Activated CD4-positive, CD25-positive, alpha-beta regulatory T cell treated with anti-CD3 and anti-CD28 coated beads, Interleukin-2, amount 50 U/mL, for 16 hours (primary cell): ENCODE measurements around the gene ZSCAN26.

Source experiments
- DNase-seq: peaks from one replicate; pipeline ENCODE4 v3.0.0-alpha.2; 2020; ENCODE audit warnings: low read depth, low spot score

Gene ZSCAN26

GRCh38 chr6:28266962-28267694 lies at the start of gene ZSCAN26:
TSS of gene ZSCAN26 (plus strand) at chr6:28267143. CDS start at chr6:28271920, 4,777 bp downstream.
- DNase-seq: peak; percentile 67

- no peak for DNase-seq
Measured at GRCh38 chr6:28217890-28218289, 49.1 kb upstream of the ZSCAN26 start.

GRCh38 chr6:28218312-28219248 lies 48.4 kb upstream of the ZSCAN26 start:
- DNase-seq: no peak

GRCh38 chr6:28220257-28221133 lies 46.4 kb upstream of the ZSCAN26 start:
- no peak for DNase-seq

GRCh38 chr6:28224131-28225055 lies 42.5 kb upstream of the ZSCAN26 start:
- DNase-seq: no peak

GRCh38 chr6:28225056-28225834 lies 41.7 kb upstream of the ZSCAN26 start, which contains the start of gene ZSCAN9:
TSS of gene ZSCAN9 (plus strand) at chr6:28225275. CDS start at chr6:28227085, 1,810 bp downstream.
- DNase-seq: no peak

- DNase-seq: no peak
Measured at GRCh38 chr6:28226460-28226859, 40.5 kb upstream of the ZSCAN26 start.

GRCh38 chr6:28232785-28233184 lies 34.2 kb upstream of the ZSCAN26 start:
- DNase-seq: no peak

GRCh38 chr6:28235912-28236452 lies 31.0 kb upstream of the ZSCAN26 start:
- DNase-seq: no peak

- no peak for DNase-seq
Measured at GRCh38 chr6:28239636-28240035, 27.3 kb upstream of the ZSCAN26 start.

- no peak for DNase-seq
Measured at GRCh38 chr6:28240471-28240870, 26.5 kb upstream of the ZSCAN26 start.

GRCh38 chr6:28243946-28244345 lies 23.0 kb upstream of the ZSCAN26 start:
- DNase-seq: no peak

- DNase-seq: no peak
Measured at GRCh38 chr6:28245206-28245941, 21.6 kb upstream of the ZSCAN26 start.

GRCh38 chr6:28248916-28249315 lies 18.0 kb upstream of the ZSCAN26 start:
- no peak for DNase-seq

GRCh38 chr6:28250747-28251146 lies 16.2 kb upstream of the ZSCAN26 start:
- no peak for DNase-seq

- no peak for DNase-seq
Measured at GRCh38 chr6:28251661-28252008, 15.3 kb upstream of the ZSCAN26 start.

- DNase-seq: peak; percentile 50
Measured at GRCh38 chr6:28252009-28252975, 14.7 kb upstream of the ZSCAN26 start, which contains the start of gene ZKSCAN4. TSS of gene ZKSCAN4 (minus strand) at chr6:28252269. CDS start at chr6:28251980, 289 bp downstream.
